ENCODE results near the gene GLG1.

DNA sequence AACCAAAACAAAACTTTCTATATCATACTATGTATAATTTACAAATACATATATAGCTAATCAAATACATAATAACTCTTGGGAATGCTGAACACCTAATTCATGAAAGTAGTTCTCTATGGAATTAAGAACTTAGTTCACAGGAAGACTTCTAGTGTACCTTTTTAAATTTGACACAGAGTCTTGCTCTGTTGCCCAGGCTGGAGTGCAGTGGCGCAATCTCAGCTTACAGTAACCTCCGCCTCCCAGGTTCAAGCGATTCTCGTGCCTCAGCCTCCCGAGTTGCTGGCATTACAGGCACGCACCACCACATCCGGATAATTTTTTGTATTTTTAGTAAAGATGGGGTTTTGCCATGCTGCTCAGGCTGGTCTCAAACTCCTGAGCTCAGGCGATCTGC lies 35.1 kb upstream of the GLG1 start:
- TF ChIP-seq, protein P1, sequence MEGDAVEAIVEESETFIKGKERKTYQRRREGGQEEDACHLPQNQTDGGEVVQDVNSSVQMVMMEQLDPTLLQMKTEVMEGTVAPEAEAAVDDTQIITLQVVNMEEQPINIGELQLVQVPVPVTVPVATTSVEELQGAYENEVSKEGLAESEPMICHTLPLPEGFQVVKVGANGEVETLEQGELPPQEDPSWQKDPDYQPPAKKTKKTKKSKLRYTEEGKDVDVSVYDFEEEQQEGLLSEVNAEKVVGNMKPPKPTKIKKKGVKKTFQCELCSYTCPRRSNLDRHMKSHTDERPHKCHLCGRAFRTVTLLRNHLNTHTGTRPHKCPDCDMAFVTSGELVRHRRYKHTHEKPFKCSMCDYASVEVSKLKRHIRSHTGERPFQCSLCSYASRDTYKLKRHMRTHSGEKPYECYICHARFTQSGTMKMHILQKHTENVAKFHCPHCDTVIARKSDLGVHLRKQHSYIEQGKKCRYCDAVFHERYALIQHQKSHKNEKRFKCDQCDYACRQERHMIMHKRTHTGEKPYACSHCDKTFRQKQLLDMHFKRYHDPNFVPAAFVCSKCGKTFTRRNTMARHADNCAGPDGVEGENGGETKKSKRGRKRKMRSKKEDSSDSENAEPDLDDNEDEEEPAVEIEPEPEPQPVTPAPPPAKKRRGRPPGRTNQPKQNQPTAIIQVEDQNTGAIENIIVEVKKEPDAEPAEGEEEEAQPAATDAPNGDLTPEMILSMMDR (IDR thresholded peaks at IDR 0.05; ENCODE audit: low read depth, low read length, poor library complexity, severe bottlenecking): no peak
- no peak for TF ChIP-seq EZH2phosphoT487 (IDR thresholded peaks at IDR 0.05; ENCODE audit: borderline replicate concordance, low read length)

Measured in DOHH2 (cell line).